Testis (tissue), 2 donors: ENCODE data around the gene EXOG.

ENCODE experiments used
- CTCF ChIP-seq, 3 experiments: fragments of 450-650 bp in 2 of 3; fragments of 200-600 bp in 1 of 3; sonication (generic) in 1 of 3; IDR thresholded peaks; one replicate each; pipeline ENCODE4 v1.5.1; 2016 to 2019; ENCODE audit warnings: antibody characterized with exemption in 3 of 3, mild to moderate bottlenecking in 2 of 3, moderate library complexity in 1 of 3
- POLR2A ChIP-seq: fragments of 450-650 bp; IDR thresholded peaks from one replicate; pipeline ENCODE4 v1.6.1; 2017; ENCODE audit warnings: antibody characterized with exemption, mild to moderate bottlenecking, moderate library complexity

- TF ChIP-seq POLR2A (no peak), CTCF (IDR thresholded peaks at IDR 0.05) (no peak)
Measured at GRCh38 chr3:38509732-38510131, 13.6 kb downstream of the EXOG start.
